Activated naive CD4-positive, alpha-beta T cell (primary cell): ENCODE measurements around the gene TFEB.

Experiments used
- DNase-seq, 4 experiments: peaks; one replicate each; lab custom pipeline; 2025; lab: John Stamatoyannopoulos, UW

Gene TFEB

GRCh38 chr6:41638002-41638934, 97.1 kb downstream of the TFEB start, which contains the start of gene MDFI:
Gene MDFI (plus strand): TSS chr6:41638468. CDS start chr6:41638750, 282 bp downstream.
- no peak for DNase-seq

DNA sequence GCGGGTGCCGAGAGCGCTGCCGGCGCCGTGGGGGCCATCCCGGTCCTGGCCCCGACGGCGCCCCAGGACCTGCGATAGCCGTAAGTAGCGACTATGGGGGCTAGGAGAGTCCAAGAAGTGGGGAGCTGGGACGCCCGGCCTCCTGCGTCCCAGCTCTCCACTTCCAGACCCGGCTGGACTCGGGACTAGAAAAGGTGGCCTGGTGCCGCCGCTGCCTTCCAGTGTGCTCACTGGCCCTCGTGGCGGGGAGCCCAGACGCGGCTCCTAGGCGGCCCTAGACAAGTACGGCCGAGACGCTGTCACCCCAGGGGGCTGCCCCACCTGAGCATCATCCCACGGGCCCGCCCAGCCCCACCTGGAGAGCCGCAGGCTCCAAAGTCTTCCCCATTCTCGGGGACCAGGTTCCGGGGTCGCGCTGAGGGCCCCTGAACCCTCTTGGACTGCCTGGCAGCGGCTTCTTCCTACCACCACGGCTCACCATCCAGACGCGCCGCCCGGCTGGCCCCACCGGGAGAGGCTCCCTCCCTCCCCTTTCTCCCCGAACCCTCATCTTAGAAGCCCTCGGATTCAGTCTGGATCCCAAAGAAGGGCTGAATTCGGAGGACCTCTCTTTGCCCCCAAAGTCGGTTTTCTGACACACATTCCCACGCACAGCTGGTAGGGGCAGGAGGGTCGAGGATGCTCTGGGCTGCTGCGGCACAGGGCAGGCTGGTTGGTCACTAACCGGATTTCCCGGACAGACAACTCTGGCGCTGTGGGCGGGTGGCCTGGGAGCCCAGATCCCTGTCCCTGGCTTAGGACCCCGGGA, 98.0 kb downstream of the TFEB start:
- DNase-seq: no peak

DNA sequence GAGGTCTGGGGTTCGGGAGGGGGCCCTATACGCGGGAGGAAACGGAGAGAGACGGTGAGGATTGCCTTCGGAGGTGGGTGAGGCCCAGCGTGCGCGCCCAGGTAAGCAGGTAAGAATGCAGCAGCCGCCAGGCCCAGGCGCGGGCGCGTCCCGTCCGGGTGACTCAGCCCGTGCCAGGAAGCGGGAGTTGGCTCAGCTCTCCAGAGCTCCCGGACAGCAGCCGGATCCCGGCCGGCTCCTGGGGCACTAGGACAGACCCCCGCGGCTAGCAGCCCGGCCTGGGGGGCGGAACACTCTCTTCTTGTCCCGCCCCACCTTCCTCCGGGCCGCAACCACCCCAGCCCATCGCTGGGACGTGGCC, 98.6 kb downstream of the TFEB start:
- no peak for DNase-seq

DNA sequence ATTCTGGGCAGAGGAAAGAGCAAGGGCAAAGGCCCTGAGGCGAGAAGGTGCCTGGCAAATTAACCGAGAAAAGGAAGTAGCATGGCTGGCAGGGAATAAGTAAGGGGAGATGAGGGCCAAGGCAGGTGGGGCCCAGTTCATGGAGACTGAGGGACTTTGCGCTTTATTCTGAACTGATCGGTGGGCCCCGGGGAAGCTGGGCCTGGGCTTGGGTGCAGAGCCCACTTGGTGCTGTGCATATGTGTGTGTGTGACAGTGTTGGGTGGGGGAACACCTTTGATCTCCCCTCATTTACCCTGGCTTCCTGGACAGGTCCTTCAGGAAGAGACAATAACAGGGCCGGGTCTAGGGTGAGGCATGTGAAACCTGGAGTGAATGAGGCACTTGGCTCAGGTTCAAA, 100.0 kb downstream of the TFEB start:
- no peak for DNase-seq

DNA sequence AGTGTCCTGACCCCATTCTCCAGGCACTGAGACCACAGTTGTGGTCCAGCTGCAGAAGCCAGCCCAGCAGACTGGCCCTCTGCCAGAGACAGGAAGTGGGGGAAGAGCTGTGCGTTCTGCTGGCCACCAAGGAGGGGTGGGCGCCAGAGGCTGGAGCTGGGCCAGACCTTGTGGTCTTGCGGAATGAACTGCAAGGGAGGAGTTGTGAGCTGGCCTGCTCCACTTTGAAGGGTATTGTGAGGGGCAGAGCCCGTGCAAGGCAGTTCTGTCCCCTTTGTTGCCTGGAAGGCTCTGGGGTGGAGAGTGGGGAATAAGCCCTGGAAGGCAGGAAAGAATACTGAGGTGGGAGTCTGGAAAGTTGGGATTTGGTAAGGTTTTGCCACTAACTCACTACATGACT, 100.8 kb downstream of the TFEB start:
- DNase-seq: no peak
